Measurements from ENCODE around the gene ATXN2. TPM values are rescaled to one million over a fixed set of nuclear protein-coding genes. Genes with fewer than 3 reads are reported as not detected.
"Not testable (repeated sequence)": the region's sequence is repeated elsewhere in the genome, so short reads cannot be mapped to it uniquely, and the experiment has no call there.

Gene ATXN2
- total RNA-seq, 1 donor from 2014 or later = 51.8 TPM

- no peak for DNase-seq
Observed at GRCh38 chr12:111404362-111405148, 194.6 kb downstream of the ATXN2 start.

GRCh38 chr12:111402490-111402824 is 196.7 kb downstream of the ATXN2 start:
- ATAC-seq (ENCODE audit: poor library complexity); DNase-seq; intact Hi-C loops (cut with DNase I): not testable (repeated sequence)

More at GRCh38 chr12:111404362-111405148, 194.6 kb downstream of the ATXN2 start:
- intact Hi-C loops (cut with DNase I) = no loop called here
- no peak for ATAC-seq (ENCODE audit: poor library complexity)

Other genes starting within 250 kb of the ATXN2 start
- 35.1 TPM for gene PHETA1, start 230.2 kb downstream of the ATXN2 start, total RNA-seq
- gene SH2B3, start 193.4 kb downstream of the ATXN2 start, total RNA-seq = 42.8 TPM
- 13.8 TPM for gene BRAP, start 86.6 kb upstream of the ATXN2 start, total RNA-seq
- gene ACAD10, start 86.7 kb upstream of the ATXN2 start, total RNA-seq = 29.5 TPM
- gene ALDH2, start 167.6 kb upstream of the ATXN2 start, total RNA-seq = 459 TPM
- 25.5 TPM for gene MAPKAPK5, start 242.9 kb upstream of the ATXN2 start, total RNA-seq

All from Right ventricle myocardium superior (tissue), 1 donor.